HFF-Myc (cell line): ENCODE results near the gene RNF183.

Source experiments
- DNase-seq: peaks from one replicate; pipeline ENCODE4 v3.0.0-alpha.2; 2011; ENCODE audit warnings: low read depth; ENCODE audit errors: extremely low read depth
- H3K4me3 ChIP-seq: replicated peaks from 2 replicates; pipeline ENCODE4 v1.5.1; 2011; ENCODE audit warnings: low read depth, mild to moderate bottlenecking, control low read depth, low read length
- CTCF ChIP-seq: IDR thresholded peaks from 2 replicates; pipeline ENCODE4 v1.5.1; 2012; ENCODE audit warnings: mild to moderate bottlenecking, low read depth, low read length, control low read depth; ENCODE audit errors: missing control alignments

The RNF183 gene

DNA sequence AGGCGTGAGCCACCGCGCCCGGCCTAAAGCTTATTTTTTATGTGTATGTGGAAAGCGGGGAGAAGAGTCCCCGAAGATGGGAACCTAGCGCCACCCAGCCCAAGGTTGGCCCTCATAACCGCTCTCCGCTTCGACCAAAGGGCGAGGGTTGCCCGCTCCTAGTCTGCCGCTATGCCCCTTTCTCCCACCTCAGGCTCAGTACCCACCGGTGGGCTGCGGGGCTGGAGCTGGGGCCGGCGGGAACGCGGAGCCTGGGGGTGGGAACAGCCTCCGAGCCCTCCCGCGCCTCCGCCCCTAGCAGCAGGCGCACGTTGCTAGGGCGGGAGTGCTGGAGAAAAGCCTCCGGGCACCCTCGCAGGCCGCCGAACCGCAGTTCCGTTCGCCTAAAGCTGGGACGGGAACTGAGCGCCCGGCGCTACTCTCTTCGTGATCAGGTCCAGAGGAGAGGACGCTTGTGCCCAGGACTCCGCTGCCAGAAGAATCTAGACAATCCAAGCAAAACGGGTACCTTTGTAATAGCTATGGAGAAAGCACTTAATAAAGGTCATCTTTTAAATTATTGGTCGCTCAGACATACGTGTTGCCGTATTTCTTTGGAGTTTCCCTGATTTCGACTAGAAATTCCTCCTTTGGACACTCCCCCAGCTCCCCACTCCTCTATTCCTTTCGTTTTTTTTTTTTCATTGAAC is 37.0 kb upstream of the RNF183 start, which contains the start of gene WDR31:
WDR31 (minus strand) TSS at position 265 of the 689 bp plus-strand sequence. CDS start 8,253 bp downstream, outside the sequence.
- no peak for TF ChIP-seq CTCF
- DNase-seq, result peak; percentile 53
- H3K4me3 ChIP-seq, result peak within 1 kb of the TSS; percentile 72

GRCh38 chr9:113337714-113338113 is 34.5 kb upstream of the RNF183 start:
- H3K4me3 ChIP-seq, result no peak overlapping the region
- no peak for DNase-seq
- no peak for TF ChIP-seq CTCF

DNA sequence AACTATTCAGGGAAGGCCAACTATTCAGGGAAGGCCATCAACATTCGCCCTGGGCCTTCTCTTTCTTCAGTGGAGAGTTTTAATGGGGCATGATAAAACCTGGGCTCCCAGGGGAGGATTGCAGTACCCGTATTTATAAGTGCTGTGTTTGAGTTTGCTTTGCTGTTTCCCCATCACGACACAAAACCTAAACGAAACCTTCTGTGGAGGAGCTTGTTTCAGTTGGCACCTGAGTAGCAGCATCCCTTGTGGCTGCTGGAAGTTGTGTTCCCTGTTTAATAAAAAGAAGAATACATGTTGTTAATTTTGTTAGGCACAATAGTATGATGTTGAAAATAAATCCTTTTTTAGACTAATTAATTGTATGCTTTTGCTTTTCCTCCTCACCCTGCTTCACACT is 28.6 kb upstream of the RNF183 start:
- H3K4me3 ChIP-seq, result no peak overlapping the region
- DNase-seq, result no peak
- no peak for TF ChIP-seq CTCF

DNA sequence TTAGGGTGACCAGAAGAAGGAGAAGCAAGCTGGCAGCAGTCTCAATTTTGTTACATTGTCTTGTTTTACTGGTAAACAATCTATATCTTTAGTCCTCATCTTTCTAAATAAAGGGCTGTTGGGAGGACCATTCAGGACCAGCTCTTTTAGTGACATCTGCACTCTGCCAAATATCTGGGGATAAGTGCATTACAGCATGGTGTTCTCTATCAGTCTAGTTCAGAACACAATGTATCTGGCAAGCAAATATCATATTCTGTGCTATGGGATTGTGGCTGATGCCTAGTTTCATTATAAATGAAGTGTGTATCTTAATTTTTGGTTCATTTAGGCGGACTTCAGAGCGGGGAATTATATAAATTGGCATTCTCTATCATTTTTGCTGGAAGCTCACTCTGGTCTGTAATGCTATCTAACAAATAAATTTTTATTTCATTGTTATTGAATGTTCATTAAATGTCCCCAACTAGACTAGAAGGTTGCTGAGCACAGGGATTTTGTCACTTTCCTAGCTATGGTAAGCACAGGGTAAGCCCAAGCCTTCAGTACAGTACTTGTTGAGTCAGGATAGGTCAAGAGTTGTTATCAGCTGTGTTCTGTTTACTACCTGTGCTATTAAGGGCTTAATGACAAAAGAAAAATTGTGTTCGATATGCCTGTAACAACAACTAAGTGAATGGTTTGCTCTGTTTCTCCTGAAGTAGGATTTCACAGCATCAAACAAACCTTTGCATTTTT is 25.0 kb upstream of the RNF183 start:
- H3K4me3 ChIP-seq, result no peak overlapping the region
- no peak for DNase-seq
- no peak for TF ChIP-seq CTCF

DNA sequence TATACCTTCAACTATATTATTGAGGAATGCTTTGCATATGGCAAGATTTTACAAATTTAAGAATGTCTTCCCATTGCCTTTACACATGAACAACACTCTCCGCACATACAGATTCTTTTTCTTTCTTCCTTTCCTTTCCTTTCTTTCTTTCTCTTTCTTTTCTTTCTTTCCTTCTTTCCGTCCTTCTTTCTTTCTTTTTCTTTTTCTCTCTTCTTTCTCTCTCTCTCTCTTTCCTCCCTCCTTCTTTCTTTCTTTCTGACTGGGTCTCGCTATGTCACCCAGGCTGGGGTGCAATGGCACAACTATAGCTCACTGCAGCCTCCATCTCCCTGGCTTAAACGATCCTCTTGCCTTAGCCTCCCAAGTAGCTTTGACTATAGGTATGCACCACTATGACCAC is 23.1 kb upstream of the RNF183 start:
- H3K4me3 ChIP-seq, result no peak overlapping the region
- no peak for TF ChIP-seq CTCF
- no peak for DNase-seq

DNA sequence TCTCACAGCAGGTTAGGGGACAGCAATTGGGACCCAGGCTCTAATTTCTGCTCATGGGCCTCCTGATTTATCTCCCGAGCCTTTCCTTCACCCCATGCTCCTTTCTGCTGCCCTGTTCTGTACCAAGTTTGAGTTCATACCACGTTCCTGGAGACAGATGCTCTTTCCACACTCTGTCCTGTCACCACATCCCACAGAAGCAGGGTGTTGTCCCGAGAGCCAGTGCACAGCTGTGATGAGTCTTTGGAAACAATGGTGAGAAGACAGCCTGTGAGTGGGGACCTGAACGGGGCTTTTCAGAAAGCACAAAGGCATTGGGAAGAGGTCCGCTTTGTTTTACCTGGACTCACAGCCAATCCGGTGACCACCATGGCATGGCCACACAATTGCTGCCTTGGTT is 19.5 kb upstream of the RNF183 start:
- no peak overlapping the region for H3K4me3 ChIP-seq
- DNase-seq, result no peak
- TF ChIP-seq CTCF, result no peak

GRCh38 chr9:113320051-113320450 is 16.9 kb upstream of the RNF183 start:
- no peak for DNase-seq
- no peak for TF ChIP-seq CTCF
- no peak overlapping the region for H3K4me3 ChIP-seq
